Measurements from ENCODE around the gene LEO1.

LEO1 gene

GRCh38 chr15:51935466-51936104, 36.0 kb downstream of the LEO1 start:
- H3K9ac ChIP-seq (ENCODE audit: low read depth, low read length, poor library complexity, severe bottlenecking): no peak overlapping the region
- no peak overlapping the region for H3K4me2 ChIP-seq (ENCODE audit: low read depth, low read length, poor library complexity, severe bottlenecking)
- H3K9me2 ChIP-seq (replicated peaks; ENCODE audit: low read depth, low read length): no peaks in the 10 kb centered on the region
- no peaks in the 10 kb centered on the region for H3K9me3 ChIP-seq (ENCODE audit: insufficient read depth, low read depth, low read length)
- TF ChIP-seq CTCF (conservative IDR thresholded peaks at IDR 0.05; ENCODE audit: low read length) (no peak), EZH2phosphoT487 (IDR thresholded peaks at IDR 0.05; ENCODE audit: borderline replicate concordance) (no peak)
- no peaks in the 10 kb centered on the region for H3K27me3 ChIP-seq (ENCODE audit: insufficient read depth, low read length, poor library complexity, severe bottlenecking)
- no peak overlapping the region for H2AFZ ChIP-seq (ENCODE audit: low read length)
- no peaks in the 10 kb centered on the region for H3K4me1 ChIP-seq (ENCODE audit: insufficient read depth, low read length, poor library complexity, severe bottlenecking)
- no peaks in the 10 kb centered on the region for H3F3A ChIP-seq (ENCODE audit: low read depth)
- H4K20me1 ChIP-seq (ENCODE audit: insufficient read depth, low read length, poor library complexity, severe bottlenecking): no peaks in the 10 kb centered on the region
- no peak overlapping the region for H3K4me3 ChIP-seq (ENCODE audit: low read length, poor library complexity, severe bottlenecking)
- no peaks in the 10 kb centered on the region for H3K79me2 ChIP-seq (ENCODE audit: insufficient read depth, low read length)
- H3K36me3 ChIP-seq (ENCODE audit: insufficient read depth, low read length): peaks cover 39% of the 10 kb centered on the region

GRCh38 chr15:51932161-51932560, 39.4 kb downstream of the LEO1 start:
- Histone ChIP-seq H3F3A (ENCODE audit: low read depth) (no peaks in the 10 kb centered on the region), H3K4me3 (ENCODE audit: low read length, poor library complexity, severe bottlenecking) (no peak overlapping the region), H3K36me3 (ENCODE audit: insufficient read depth, low read length) (peaks cover 17% of the 10 kb centered on the region; the same call in 1 of the 2 replicates), H3K4me1 (ENCODE audit: insufficient read depth, low read length, poor library complexity, severe bottlenecking) (no peaks in the 10 kb centered on the region), H3K4me2 (ENCODE audit: low read depth, low read length, poor library complexity, severe bottlenecking) (no peak overlapping the region), H3K9ac (ENCODE audit: low read depth, low read length, poor library complexity, severe bottlenecking) (no peak overlapping the region), H2AFZ (ENCODE audit: low read length) (no peak overlapping the region), H3K27me3 (ENCODE audit: insufficient read depth, low read length, poor library complexity, severe bottlenecking) (no peaks in the 10 kb centered on the region), H4K20me1 (ENCODE audit: insufficient read depth, low read length, poor library complexity, severe bottlenecking) (no peaks in the 10 kb centered on the region), H3K9me3 (ENCODE audit: insufficient read depth, low read depth, low read length) (no peaks in the 10 kb centered on the region), H3K79me2 (ENCODE audit: insufficient read depth, low read length) (no peaks in the 10 kb centered on the region), H3K9me2 (replicated peaks; ENCODE audit: low read depth, low read length) (no peaks in the 10 kb centered on the region)
- TF ChIP-seq CTCF (conservative IDR thresholded peaks at IDR 0.05; ENCODE audit: low read length) (no peak), EZH2phosphoT487 (IDR thresholded peaks at IDR 0.05; ENCODE audit: borderline replicate concordance) (no peak)

- Histone ChIP-seq H3K9me3 (ENCODE audit: insufficient read depth, low read depth, low read length) (no peaks in the 10 kb centered on the region), H3K4me2 (ENCODE audit: low read depth, low read length, poor library complexity, severe bottlenecking) (no peak overlapping the region), H3K4me1 (ENCODE audit: insufficient read depth, low read length, poor library complexity, severe bottlenecking) (no peaks in the 10 kb centered on the region), H3K9me2 (replicated peaks; ENCODE audit: low read depth, low read length) (no peaks in the 10 kb centered on the region), H3K36me3 (ENCODE audit: insufficient read depth, low read length) (peaks cover 15% of the 10 kb centered on the region; the same call in 1 of the 2 replicates), H3K27me3 (ENCODE audit: insufficient read depth, low read length, poor library complexity, severe bottlenecking) (no peaks in the 10 kb centered on the region), H2AFZ (ENCODE audit: low read length) (no peak overlapping the region), H3K9ac (ENCODE audit: low read depth, low read length, poor library complexity, severe bottlenecking) (no peak overlapping the region), H3F3A (ENCODE audit: low read depth) (no peaks in the 10 kb centered on the region), H3K4me3 (ENCODE audit: low read length, poor library complexity, severe bottlenecking) (no peak overlapping the region), H4K20me1 (ENCODE audit: insufficient read depth, low read length, poor library complexity, severe bottlenecking) (no peaks in the 10 kb centered on the region), H3K79me2 (ENCODE audit: insufficient read depth, low read length) (no peaks in the 10 kb centered on the region)
- TF ChIP-seq CTCF (conservative IDR thresholded peaks at IDR 0.05; ENCODE audit: low read length) (no peak), EZH2phosphoT487 (IDR thresholded peaks at IDR 0.05; ENCODE audit: borderline replicate concordance) (no peak)
Observed at GRCh38 chr15:51931638-51932037, 39.9 kb downstream of the LEO1 start.

All from Loucy (cell line).